GM21526 (cell line): ENCODE measurements around the gene BRAP.
"Not testable (repeated sequence)": the region's sequence is repeated elsewhere in the genome, so short reads cannot be mapped to it uniquely, and the experiment has no call there.

ENCODE experiments used
- ATAC-seq: cut with Tn5 transposase; IDR thresholded peaks from one replicate; pipeline ENCODE4 v1.9.1; 2021; ENCODE audit warnings: moderate library complexity; ENCODE audit not compliant: unreplicated experiment, low FRiP score

The BRAP gene

GRCh38 chr12:111677186-111677585 lies 8.6 kb downstream of the BRAP start:
- no peak for ATAC-seq

- ATAC-seq: no peak
Observed at GRCh38 chr12:111673503-111673902, 12.3 kb downstream of the BRAP start.

GRCh38 chr12:111672822-111673381 lies 12.9 kb downstream of the BRAP start:
- no peak for ATAC-seq

GRCh38 chr12:111664961-111665865 lies 20.5 kb downstream of the BRAP start:
- ATAC-seq: no peak

- ATAC-seq: no peak
Observed at GRCh38 chr12:111664499-111664898, 21.3 kb downstream of the BRAP start.

GRCh38 chr12:111656016-111656415 lies 29.7 kb downstream of the BRAP start:
- ATAC-seq: no peak

- ATAC-seq: no peak
Observed at GRCh38 chr12:111655356-111655755, 30.4 kb downstream of the BRAP start.

- no peak for ATAC-seq
Observed at GRCh38 chr12:111653596-111653995, 32.2 kb downstream of the BRAP start.

GRCh38 chr12:111652530-111652929 lies 33.2 kb downstream of the BRAP start:
- ATAC-seq: not testable (repeated sequence)

- no peak for ATAC-seq
Observed at GRCh38 chr12:111650912-111651311, 34.8 kb downstream of the BRAP start.

GRCh38 chr12:111645433-111645832 lies 40.3 kb downstream of the BRAP start:
- ATAC-seq: no peak

GRCh38 chr12:111643427-111643826 lies 42.3 kb downstream of the BRAP start:
- ATAC-seq: no peak

- ATAC-seq: no peak
Observed at GRCh38 chr12:111642681-111643426, 42.9 kb downstream of the BRAP start.

- ATAC-seq: no peak
Observed at GRCh38 chr12:111640506-111640905, 45.2 kb downstream of the BRAP start.

GRCh38 chr12:111638556-111638955 lies 47.2 kb downstream of the BRAP start:
- ATAC-seq: no peak

GRCh38 chr12:111636209-111636945 lies 49.4 kb downstream of the BRAP start:
- ATAC-seq: no peak

GRCh38 chr12:111635524-111635923 lies 50.2 kb downstream of the BRAP start:
- ATAC-seq: no peak

GRCh38 chr12:111628505-111629260 lies 57.1 kb downstream of the BRAP start:
- ATAC-seq: no peak

- no peak for ATAC-seq
Observed at GRCh38 chr12:111626230-111626629, 59.5 kb downstream of the BRAP start.

- no peak for ATAC-seq
Observed at GRCh38 chr12:111624540-111624939, 61.2 kb downstream of the BRAP start.
